RWPE2 (cell line): ENCODE data around the gene CDH2.

Source experiments
- ATAC-seq: fragments of 200-7000 bp; cut with Tn5 transposase; 3 replicates; pipeline ENCODE4 v1.9.1; 2021; ENCODE audit warnings: low read depth
- DNase-seq: peaks from one replicate; pipeline ENCODE4 v3.0.0-alpha.2; 2020; ENCODE audit warnings: low spot score
- H3K27ac ChIP-seq: fragments of 450-650 bp; 2 replicates; pipeline ENCODE4 v1.5.1; 2017; ENCODE audit warnings: mild to moderate bottlenecking; ENCODE audit not compliant: poor library complexity, severe bottlenecking
- H3K27me3 ChIP-seq: fragments of 250-450 bp; sonication (Bioruptor Pico); 2 replicates; pipeline ENCODE4 v1.5.1; 2021; ENCODE audit warnings: mild to moderate bottlenecking, moderate library complexity; ENCODE audit not compliant: insufficient read depth, poor library complexity, severe bottlenecking
- H3K36me3 ChIP-seq: fragments of 250-450 bp; sonication (Bioruptor Pico); 2 replicates; pipeline ENCODE4 v1.5.1; 2020; ENCODE audit warnings: low read depth, mild to moderate bottlenecking, moderate library complexity
- H3K4me1 ChIP-seq: fragments of 250-450 bp; sonication (Bioruptor Pico); 2 replicates; pipeline ENCODE4 v1.5.1; 2021; ENCODE audit warnings: mild to moderate bottlenecking, moderate library complexity; ENCODE audit not compliant: insufficient read depth, poor library complexity, severe bottlenecking
- H3K4me3 ChIP-seq: fragments of 250-450 bp; sonication (Bioruptor Pico); 2 replicates; pipeline ENCODE4 v1.5.1; 2021; ENCODE audit warnings: mild to moderate bottlenecking, moderate library complexity; ENCODE audit not compliant: severe bottlenecking
- H3K9me3 ChIP-seq: fragments of 250-450 bp; sonication (Bioruptor Pico); 2 replicates; pipeline ENCODE4 v1.5.1; 2021; ENCODE audit warnings: mild to moderate bottlenecking, moderate library complexity; ENCODE audit not compliant: severe bottlenecking
- CTCF ChIP-seq: fragments of 450-650 bp; IDR thresholded peaks from one replicate; pipeline ENCODE4 v1.5.1; 2017; ENCODE audit warnings: mild to moderate bottlenecking, moderate library complexity; ENCODE audit not compliant: poor library complexity, severe bottlenecking

CDH2 gene

GRCh38 chr18:28116461-28116860 is 60.5 kb downstream of the CDH2 start:
- H3K4me1 ChIP-seq = peaks cover 38% of the 10 kb centered on the region
- ATAC-seq (no peak), DNase-seq (no peak)
- peak overlapping the region; percentile 94 for H3K27ac ChIP-seq
- no peaks in the 10 kb centered on the region for H3K36me3 ChIP-seq
- no peak overlapping the region for H3K4me3 ChIP-seq
- H3K9me3 ChIP-seq = no peaks in the 10 kb centered on the region
- no peaks in the 10 kb centered on the region for H3K27me3 ChIP-seq
- TF ChIP-seq CTCF = no peak

GRCh38 chr18:28115149-28115550 is 61.8 kb downstream of the CDH2 start:
- H3K27ac ChIP-seq = peak overlapping the region; percentile 94

GRCh38 chr18:28114472-28114871 is 62.5 kb downstream of the CDH2 start:
- no peak for TF ChIP-seq CTCF
- Histone ChIP-seq H3K9me3 (no peaks in the 10 kb centered on the region), H3K4me3 (no peak overlapping the region), H3K36me3 (no peaks in the 10 kb centered on the region), H3K4me1 (peaks cover 42% of the 10 kb centered on the region), H3K27me3 (no peaks in the 10 kb centered on the region), H3K27ac (peak overlapping the region; percentile 94)
- ATAC-seq = peak; percentile 70
- no peak for DNase-seq

More at GRCh38 chr18:28115149-28115550, 61.8 kb downstream of the CDH2 start:
- Histone ChIP-seq H3K9me3 (no peaks in the 10 kb centered on the region), H3K36me3 (no peaks in the 10 kb centered on the region), H3K27me3 (no peaks in the 10 kb centered on the region), H3K4me1 (peaks cover 39% of the 10 kb centered on the region), H3K4me3 (no peak overlapping the region)
- ATAC-seq = peak; percentile 64
- peak; percentile 58 for DNase-seq
- TF ChIP-seq CTCF = no peak

- H3K27ac ChIP-seq = peak overlapping the region; percentile 94
- DNase-seq (no peak), ATAC-seq (peak; percentile 15; the same call in 1 of the 3 replicates)
- TF ChIP-seq CTCF = no peak
- H3K4me3 ChIP-seq = no peak overlapping the region
- H3K9me3 ChIP-seq = no peaks in the 10 kb centered on the region
- H3K4me1 ChIP-seq = peaks cover 49% of the 10 kb centered on the region
- H3K36me3 ChIP-seq = no peaks in the 10 kb centered on the region
- H3K27me3 ChIP-seq = no peaks in the 10 kb centered on the region
Measured at GRCh38 chr18:28113271-28114029, 63.5 kb downstream of the CDH2 start.

GRCh38 chr18:28112056-28112470 is 64.9 kb downstream of the CDH2 start:
- no peak for TF ChIP-seq CTCF
- H3K27me3 ChIP-seq = no peaks in the 10 kb centered on the region
- no peaks in the 10 kb centered on the region for H3K9me3 ChIP-seq
- no peak overlapping the region for H3K4me3 ChIP-seq
- H3K36me3 ChIP-seq = no peaks in the 10 kb centered on the region
- peaks cover 49% of the 10 kb centered on the region for H3K4me1 ChIP-seq
- DNase-seq (no peak), ATAC-seq (peak; percentile 52; the same call in 2 of the 3 replicates)
- H3K27ac ChIP-seq = peak overlapping the region; percentile 94
